HepG2 (cell line): Measurements from ENCODE around the gene NSL1.

ENCODE experiments used
- ASH2L ChIP-seq: fragments of 300-600, 200-600 bp; sonication (generic); IDR thresholded peaks from 2 replicates; pipeline ENCODE4 v1.7.0; 2017; ENCODE audit warnings: low read depth, mild to moderate bottlenecking, moderate library complexity, mixed read lengths, low read length; ENCODE audit not compliant: insufficient read length
- MEF2D ChIP-seq: sonication (generic); formaldehyde crosslinking; IDR thresholded peaks from 2 replicates; pipeline ENCODE4 v1.5.1; 2020; ENCODE audit warnings: mild to moderate bottlenecking, missing genetic modification reagents
- MYC ChIP-seq: sonication (generic); formaldehyde crosslinking; IDR thresholded peaks from 2 replicates; pipeline ENCODE4 v1.9.0; 2021; ENCODE audit warnings: missing genetic modification reagents, borderline replicate concordance
- SIN3B ChIP-seq: fragments of 150-350 bp; IDR thresholded peaks from 2 replicates; pipeline ENCODE4 v1.6.1; 2014; ENCODE audit warnings: low read length
- SKIL ChIP-seq: sonication (generic); formaldehyde crosslinking; IDR thresholded peaks from 2 replicates; pipeline ENCODE4 v1.8.0; 2022; ENCODE audit warnings: missing genetic modification reagents, mild to moderate bottlenecking, moderate library complexity, borderline replicate concordance
- SP5 ChIP-seq: IDR thresholded peaks from 2 replicates; pipeline ENCODE4 v1.6.1; 2016; ENCODE audit warnings: low read depth, borderline replicate concordance
- SUZ12 ChIP-seq: fragments of 150-350 bp; IDR thresholded peaks from 2 replicates; pipeline ENCODE4 v1.6.1; 2014; ENCODE audit warnings: low read depth, low read length
- ZNF18 ChIP-seq: sonication (generic); formaldehyde crosslinking; IDR thresholded peaks from 2 replicates; pipeline ENCODE4 v1.8.0; 2022; ENCODE audit warnings: mild to moderate bottlenecking, missing genetic modification reagents; ENCODE audit not compliant: insufficient replicate concordance
- ZNF766 ChIP-seq: sonication (generic); formaldehyde crosslinking; IDR thresholded peaks from 2 replicates; pipeline ENCODE4 v1.5.0; 2020; ENCODE audit warnings: missing genetic modification reagents, borderline replicate concordance
- TF ChIP-seq, protein P1 (sequence below): IDR thresholded peaks from 2 replicates; pipeline ENCODE4 v1.6.1; 2016; ENCODE audit warnings: missing biosample characterization, missing genetic modification reagents, low read depth
- TF ChIP-seq, protein P2 (sequence below): sonication (generic); formaldehyde crosslinking; IDR thresholded peaks from 2 replicates; pipeline ENCODE4 v1.5.0; 2020; ENCODE audit warnings: mild to moderate bottlenecking, missing genetic modification reagents, moderate library complexity

GRCh38 chr1:212773011-212773410, 18.6 kb downstream of the NSL1 start:
- TF ChIP-seq ASH2L (no peak), MYC (no peak), SP5 (CRISPR knock-in tag) (no peak), ZNF766 (no peak), SIN3B (no peak), SUZ12 (no peak), SKIL (CRISPR knock-in tag) (no peak), MEF2D (no peak), ZNF18 (CRISPR knock-in tag) (no peak)
- TF ChIP-seq, protein P1, sequence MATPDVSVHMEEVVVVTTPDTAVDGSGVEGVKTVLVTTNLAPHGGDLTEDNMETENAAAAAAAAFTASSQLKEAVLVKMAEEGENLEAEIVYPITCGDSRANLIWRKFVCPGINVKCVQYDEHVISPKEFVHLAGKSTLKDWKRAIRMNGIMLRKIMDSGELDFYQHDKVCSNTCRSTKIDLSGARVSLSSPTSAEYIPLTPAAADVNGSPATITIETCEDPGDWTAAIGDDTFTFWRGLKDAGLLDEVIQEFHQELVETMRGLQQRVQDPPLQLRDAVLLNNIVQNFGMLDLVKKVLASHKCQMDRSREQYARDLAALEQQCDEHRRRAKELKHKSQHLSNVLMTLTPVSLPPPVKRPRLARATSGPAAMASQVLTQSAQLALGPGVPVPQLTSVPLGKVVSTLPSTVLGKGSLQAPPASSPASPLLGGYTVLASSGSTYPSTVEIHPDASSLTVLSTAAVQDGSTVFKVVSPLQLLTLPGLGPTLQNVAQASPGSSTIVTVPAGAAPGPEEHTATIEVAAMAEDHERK (CRISPR knock-in tag), result no peak
- TF ChIP-seq, protein P2, sequence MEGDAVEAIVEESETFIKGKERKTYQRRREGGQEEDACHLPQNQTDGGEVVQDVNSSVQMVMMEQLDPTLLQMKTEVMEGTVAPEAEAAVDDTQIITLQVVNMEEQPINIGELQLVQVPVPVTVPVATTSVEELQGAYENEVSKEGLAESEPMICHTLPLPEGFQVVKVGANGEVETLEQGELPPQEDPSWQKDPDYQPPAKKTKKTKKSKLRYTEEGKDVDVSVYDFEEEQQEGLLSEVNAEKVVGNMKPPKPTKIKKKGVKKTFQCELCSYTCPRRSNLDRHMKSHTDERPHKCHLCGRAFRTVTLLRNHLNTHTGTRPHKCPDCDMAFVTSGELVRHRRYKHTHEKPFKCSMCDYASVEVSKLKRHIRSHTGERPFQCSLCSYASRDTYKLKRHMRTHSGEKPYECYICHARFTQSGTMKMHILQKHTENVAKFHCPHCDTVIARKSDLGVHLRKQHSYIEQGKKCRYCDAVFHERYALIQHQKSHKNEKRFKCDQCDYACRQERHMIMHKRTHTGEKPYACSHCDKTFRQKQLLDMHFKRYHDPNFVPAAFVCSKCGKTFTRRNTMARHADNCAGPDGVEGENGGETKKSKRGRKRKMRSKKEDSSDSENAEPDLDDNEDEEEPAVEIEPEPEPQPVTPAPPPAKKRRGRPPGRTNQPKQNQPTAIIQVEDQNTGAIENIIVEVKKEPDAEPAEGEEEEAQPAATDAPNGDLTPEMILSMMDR, result no peak
